Measurements from ENCODE around the gene FCN1. TPM values are rescaled to one million over a fixed set of nuclear protein-coding genes. Genes with fewer than 3 reads are reported as not detected.
A peak's percentile ranks its signal among the peaks of the same experiment; 100 is the strongest.

The FCN1 gene
- total and polyA plus RNA-seq, 4 donors = 0.08 to 13.8 (median 0.87) TPM

- peak in 1 of 6 donors; percentile 7 for DNase-seq (ENCODE audit: low read depth in 4 of 6, low spot score in 6 of 6)
- 78% methylated on average over 25 of the region's 25 CpGs for WGBS (ENCODE audit: insufficient coverage)
- H3K4me3 ChIP-seq (ENCODE audit: low read depth, low read length) = no peak within 1 kb of the TSS
Measured at GRCh38 chr9:134880484-134881312, 37.0 kb downstream of the FCN1 start, which contains the start of gene FCN2. TSS of gene FCN2 (plus strand) at chr9:134880810. CDS start at chr9:134880822, 12 bp downstream.

GRCh38 chr9:134879664-134880483, 37.8 kb downstream of the FCN1 start:
- no peaks in the 10 kb centered on the region for H3K27me3 ChIP-seq (ENCODE audit: control insufficient read depth, insufficient read depth, low read length)
- 97% methylated on average over 9 of the region's 13 CpGs for WGBS (ENCODE audit: insufficient coverage)
- H3K27ac ChIP-seq (ENCODE audit: low read depth, low read length) = no peak overlapping the region
- DNase-seq (ENCODE audit: low read depth in 4 of 6, low spot score in 6 of 6) = no peak
- no peaks in the 10 kb centered on the region for H3K36me3 ChIP-seq (ENCODE audit: control insufficient read depth, insufficient read depth, low read length)
- H3K9me3 ChIP-seq (ENCODE audit: control insufficient read depth, insufficient read depth, low read length) = no peaks in the 10 kb centered on the region
- H3K4me1 ChIP-seq (ENCODE audit: control insufficient read depth, insufficient read depth, low read length) = peaks cover 6% of the 10 kb centered on the region
- no peak overlapping the region for H3K4me3 ChIP-seq (ENCODE audit: low read depth, low read length)

More at GRCh38 chr9:134880484-134881312, 37.0 kb downstream of the FCN1 start, which contains the start of gene FCN2:
- Histone ChIP-seq H3K27ac (ENCODE audit: low read depth, low read length) (no peak within 1 kb of the TSS), H3K4me1 (ENCODE audit: control insufficient read depth, insufficient read depth, low read length) (peaks cover 6% of the 10 kb centered on the region), H3K9me3 (ENCODE audit: control insufficient read depth, insufficient read depth, low read length) (no peaks in the 10 kb centered on the region), H3K27me3 (ENCODE audit: control insufficient read depth, insufficient read depth, low read length) (no peaks in the 10 kb centered on the region), H3K36me3 (ENCODE audit: control insufficient read depth, insufficient read depth, low read length) (no peaks in the 10 kb centered on the region)

- DNase-seq (ENCODE audit: low read depth in 4 of 6, low spot score in 6 of 6) = no peak
- peaks cover 6% of the 10 kb centered on the region for H3K4me1 ChIP-seq (ENCODE audit: control insufficient read depth, insufficient read depth, low read length)
- WGBS (ENCODE audit: insufficient coverage) = 94% methylated on average over 3 of the region's 4 CpGs
- no peaks in the 10 kb centered on the region for H3K36me3 ChIP-seq (ENCODE audit: control insufficient read depth, insufficient read depth, low read length)
- no peak overlapping the region for H3K27ac ChIP-seq (ENCODE audit: low read depth, low read length)
- H3K9me3 ChIP-seq (ENCODE audit: control insufficient read depth, insufficient read depth, low read length) = no peaks in the 10 kb centered on the region
- H3K4me3 ChIP-seq (ENCODE audit: low read depth, low read length) = no peak overlapping the region
- H3K27me3 ChIP-seq (ENCODE audit: control insufficient read depth, insufficient read depth, low read length) = no peaks in the 10 kb centered on the region
Measured at GRCh38 chr9:134877541-134877940, 40.2 kb downstream of the FCN1 start.

DNA sequence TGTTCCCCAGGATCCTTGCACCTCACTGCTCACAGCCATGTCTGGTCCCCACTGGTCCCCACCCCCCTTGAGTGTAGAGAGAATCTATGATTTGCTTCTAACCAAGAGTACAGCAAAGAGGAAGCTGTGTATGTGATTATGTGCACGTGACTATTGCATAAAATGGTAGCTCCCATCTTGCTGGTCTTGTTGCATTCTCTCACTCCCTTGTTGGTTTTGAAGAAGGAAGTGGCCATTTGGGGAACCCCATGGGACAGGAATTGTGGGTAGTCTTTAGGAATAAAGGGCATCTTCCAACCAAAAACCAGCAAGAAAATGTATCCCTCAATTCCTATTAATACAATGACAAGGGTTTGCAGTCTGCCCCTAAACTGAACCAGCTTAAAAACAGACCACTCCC, 42.3 kb downstream of the FCN1 start:
- Histone ChIP-seq H3K4me3 (ENCODE audit: low read depth, low read length) (no peak overlapping the region), H3K27me3 (ENCODE audit: control insufficient read depth, insufficient read depth, low read length) (no peaks in the 10 kb centered on the region), H3K9me3 (ENCODE audit: control insufficient read depth, insufficient read depth, low read length) (no peaks in the 10 kb centered on the region), H3K4me1 (ENCODE audit: control insufficient read depth, insufficient read depth, low read length) (peaks cover 2% of the 10 kb centered on the region), H3K27ac (ENCODE audit: low read depth, low read length) (no peak overlapping the region), H3K36me3 (ENCODE audit: control insufficient read depth, insufficient read depth, low read length) (no peaks in the 10 kb centered on the region)
- no peak for DNase-seq (ENCODE audit: low read depth in 4 of 6, low spot score in 6 of 6)
- WGBS (ENCODE audit: insufficient coverage) = 100% methylated on average over 1 of the region's 1 CpG

DNA sequence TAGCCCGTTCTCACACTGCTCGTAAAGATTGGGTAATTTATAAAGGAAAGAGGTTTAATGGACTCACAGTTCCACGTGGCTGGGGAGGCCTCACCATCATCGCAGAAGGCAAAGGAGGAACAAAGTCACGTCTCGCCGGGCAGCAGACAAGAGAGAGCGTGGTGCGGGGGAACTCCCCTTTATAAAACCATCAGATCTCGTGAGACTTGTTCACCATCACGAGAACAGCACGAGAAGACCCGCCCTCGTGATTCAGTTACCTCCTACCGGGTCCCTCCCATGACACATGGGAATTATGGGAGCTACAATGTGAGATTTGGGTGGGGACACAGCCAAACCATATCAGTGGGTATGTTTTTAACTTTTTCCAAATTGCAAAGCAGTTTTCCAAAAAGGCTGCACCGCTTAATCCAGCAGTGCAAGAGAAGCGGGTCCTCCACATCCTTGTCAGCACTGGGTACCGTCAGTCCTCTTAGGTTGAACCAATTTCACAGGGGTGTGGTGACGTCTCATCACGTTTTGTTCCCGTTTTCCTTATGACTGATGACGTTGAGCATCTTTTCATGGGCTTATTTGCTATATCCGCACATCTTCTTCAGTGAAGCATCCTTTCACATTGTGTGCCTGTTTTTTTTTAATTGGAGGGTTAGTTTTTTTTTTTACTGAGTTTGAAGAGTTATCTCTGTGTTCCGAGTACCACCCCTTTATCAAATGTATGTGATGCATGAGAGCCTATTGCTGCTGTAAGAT, 45.1 kb downstream of the FCN1 start:
- no peaks in the 10 kb centered on the region for H3K4me1 ChIP-seq (ENCODE audit: control insufficient read depth, insufficient read depth, low read length)
- no peaks in the 10 kb centered on the region for H3K9me3 ChIP-seq (ENCODE audit: control insufficient read depth, insufficient read depth, low read length)
- H3K27ac ChIP-seq (ENCODE audit: low read depth, low read length) = no peak overlapping the region
- no peak overlapping the region for H3K4me3 ChIP-seq (ENCODE audit: low read depth, low read length)
- no peak for DNase-seq (ENCODE audit: low read depth in 4 of 6, low spot score in 6 of 6)
- H3K27me3 ChIP-seq (ENCODE audit: control insufficient read depth, insufficient read depth, low read length) = no peaks in the 10 kb centered on the region
- 93% methylated on average over 10 of the region's 24 CpGs for WGBS (ENCODE audit: insufficient coverage)
- no peaks in the 10 kb centered on the region for H3K36me3 ChIP-seq (ENCODE audit: control insufficient read depth, insufficient read depth, low read length)

- 62% methylated on average over 14 of the region's 16 CpGs for whole genome bisulfite sequencing (ENCODE audit: insufficient coverage)
- no peaks in the 10 kb centered on the region for H3K27me3 ChIP-seq (ENCODE audit: control insufficient read depth, insufficient read depth, low read length)
- H3K27ac ChIP-seq (ENCODE audit: low read depth, low read length) = no peak overlapping the region
- peak in 1 of 6 donors; percentile 27 for DNase-seq (ENCODE audit: low read depth in 4 of 6, low spot score in 6 of 6)
- no peaks in the 10 kb centered on the region for H3K9me3 ChIP-seq (ENCODE audit: control insufficient read depth, insufficient read depth, low read length)
- H3K4me3 ChIP-seq (ENCODE audit: low read depth, low read length) = no peak overlapping the region
- no peaks in the 10 kb centered on the region for H3K36me3 ChIP-seq (ENCODE audit: control insufficient read depth, insufficient read depth, low read length)
- no peaks in the 10 kb centered on the region for H3K4me1 ChIP-seq (ENCODE audit: control insufficient read depth, insufficient read depth, low read length)
Measured at GRCh38 chr9:134871697-134872340, 45.9 kb downstream of the FCN1 start.

- no peak overlapping the region for H3K27ac ChIP-seq (ENCODE audit: low read depth, low read length)
- no peaks in the 10 kb centered on the region for H3K36me3 ChIP-seq (ENCODE audit: control insufficient read depth, insufficient read depth, low read length)
- no peak for DNase-seq (ENCODE audit: low read depth in 4 of 6, low spot score in 6 of 6)
- WGBS (ENCODE audit: insufficient coverage) = 83% methylated on average over 17 of the region's 30 CpGs
- H3K27me3 ChIP-seq (ENCODE audit: control insufficient read depth, insufficient read depth, low read length) = no peaks in the 10 kb centered on the region
- H3K9me3 ChIP-seq (ENCODE audit: control insufficient read depth, insufficient read depth, low read length) = no peaks in the 10 kb centered on the region
- no peak overlapping the region for H3K4me3 ChIP-seq (ENCODE audit: low read depth, low read length)
- H3K4me1 ChIP-seq (ENCODE audit: control insufficient read depth, insufficient read depth, low read length) = no peaks in the 10 kb centered on the region
Measured at GRCh38 chr9:134870746-134871662, 46.7 kb downstream of the FCN1 start.

DNA sequence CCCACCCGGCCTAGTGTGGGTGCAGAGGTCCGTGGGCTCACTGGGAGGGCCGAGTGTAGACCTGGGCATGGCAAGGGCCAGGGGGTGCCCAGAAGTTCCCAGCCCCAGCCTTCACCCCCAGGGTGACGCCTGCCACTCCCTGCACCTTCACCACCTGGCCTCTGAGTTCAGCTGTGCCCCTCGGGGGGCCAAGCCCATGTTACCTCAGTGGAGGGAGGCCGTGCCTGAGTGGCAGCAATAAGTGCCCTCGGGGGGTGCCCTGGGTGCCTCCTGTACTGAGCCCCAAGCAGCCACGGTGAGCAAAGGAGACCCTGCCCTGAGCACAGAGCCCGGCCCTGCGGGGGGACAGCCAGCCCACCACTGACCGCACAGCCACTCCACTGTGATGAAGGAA, 47.4 kb downstream of the FCN1 start:
- no peaks in the 10 kb centered on the region for H3K36me3 ChIP-seq (ENCODE audit: control insufficient read depth, insufficient read depth, low read length)
- 89% methylated on average over 10 of the region's 11 CpGs for WGBS (ENCODE audit: insufficient coverage)
- H3K27me3 ChIP-seq (ENCODE audit: control insufficient read depth, insufficient read depth, low read length) = no peaks in the 10 kb centered on the region
- H3K4me1 ChIP-seq (ENCODE audit: control insufficient read depth, insufficient read depth, low read length) = no peaks in the 10 kb centered on the region
- H3K4me3 ChIP-seq (ENCODE audit: low read depth, low read length) = no peak overlapping the region
- H3K9me3 ChIP-seq (ENCODE audit: control insufficient read depth, insufficient read depth, low read length) = no peaks in the 10 kb centered on the region
- H3K27ac ChIP-seq (ENCODE audit: low read depth, low read length) = no peak overlapping the region
- DNase-seq (ENCODE audit: low read depth in 4 of 6, low spot score in 6 of 6) = no peak
